NCI-H1105 (cell line): ENCODE measurements around the gene CCDC85C.

Experiments
- DNase-seq: peaks from one replicate; lab custom pipeline; 2025; lab: John Stamatoyannopoulos, UW

Gene CCDC85C

GRCh38 chr14:99572173-99572999, 31.6 kb downstream of the CCDC85C start:
- peak; percentile 61 for DNase-seq

- DNase-seq, result peak; percentile 77
These were observed 32.6 kb downstream of the CCDC85C start for GRCh38 chr14:99571303-99571986.

DNA sequence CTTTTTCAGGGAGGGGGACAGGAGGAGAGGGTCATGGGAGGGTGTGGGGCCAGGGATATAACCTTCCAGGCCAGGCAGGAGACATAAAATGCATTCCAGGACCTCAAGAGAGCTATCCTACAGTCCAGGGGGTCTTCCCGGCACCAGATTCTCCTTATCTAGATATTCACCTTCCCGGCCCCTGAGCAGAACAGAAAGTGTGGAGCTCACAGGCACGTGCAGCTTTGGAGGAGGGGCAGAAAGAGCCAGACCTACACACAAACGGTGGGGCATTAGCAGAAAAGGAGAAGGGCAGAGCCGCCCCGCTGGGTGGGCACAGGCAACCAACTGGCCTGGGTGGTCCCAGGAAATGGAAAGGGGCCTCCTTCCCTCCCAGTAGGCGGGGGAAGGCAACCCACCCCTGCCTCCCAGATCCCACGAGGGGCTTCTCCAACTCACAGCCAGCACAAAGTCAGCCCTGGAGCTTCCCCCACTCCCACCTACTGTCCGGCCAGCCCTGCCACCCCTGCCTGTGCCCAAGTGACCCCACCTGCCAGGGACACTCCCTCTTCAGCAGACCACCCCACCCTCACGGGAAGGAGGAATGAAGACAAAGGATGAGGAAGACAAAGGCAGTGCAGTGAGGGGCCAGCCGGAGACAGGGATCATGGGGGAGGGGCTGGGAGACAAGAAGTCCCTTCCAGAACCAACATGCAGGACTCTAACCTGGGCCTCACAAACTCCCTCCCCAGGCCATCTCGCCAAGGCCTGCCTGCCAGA, 33.3 kb downstream of the CCDC85C start:
- DNase-seq, result no peak

- no peak for DNase-seq
These were observed 34.1 kb downstream of the CCDC85C start for GRCh38 chr14:99569725-99570543.

DNA sequence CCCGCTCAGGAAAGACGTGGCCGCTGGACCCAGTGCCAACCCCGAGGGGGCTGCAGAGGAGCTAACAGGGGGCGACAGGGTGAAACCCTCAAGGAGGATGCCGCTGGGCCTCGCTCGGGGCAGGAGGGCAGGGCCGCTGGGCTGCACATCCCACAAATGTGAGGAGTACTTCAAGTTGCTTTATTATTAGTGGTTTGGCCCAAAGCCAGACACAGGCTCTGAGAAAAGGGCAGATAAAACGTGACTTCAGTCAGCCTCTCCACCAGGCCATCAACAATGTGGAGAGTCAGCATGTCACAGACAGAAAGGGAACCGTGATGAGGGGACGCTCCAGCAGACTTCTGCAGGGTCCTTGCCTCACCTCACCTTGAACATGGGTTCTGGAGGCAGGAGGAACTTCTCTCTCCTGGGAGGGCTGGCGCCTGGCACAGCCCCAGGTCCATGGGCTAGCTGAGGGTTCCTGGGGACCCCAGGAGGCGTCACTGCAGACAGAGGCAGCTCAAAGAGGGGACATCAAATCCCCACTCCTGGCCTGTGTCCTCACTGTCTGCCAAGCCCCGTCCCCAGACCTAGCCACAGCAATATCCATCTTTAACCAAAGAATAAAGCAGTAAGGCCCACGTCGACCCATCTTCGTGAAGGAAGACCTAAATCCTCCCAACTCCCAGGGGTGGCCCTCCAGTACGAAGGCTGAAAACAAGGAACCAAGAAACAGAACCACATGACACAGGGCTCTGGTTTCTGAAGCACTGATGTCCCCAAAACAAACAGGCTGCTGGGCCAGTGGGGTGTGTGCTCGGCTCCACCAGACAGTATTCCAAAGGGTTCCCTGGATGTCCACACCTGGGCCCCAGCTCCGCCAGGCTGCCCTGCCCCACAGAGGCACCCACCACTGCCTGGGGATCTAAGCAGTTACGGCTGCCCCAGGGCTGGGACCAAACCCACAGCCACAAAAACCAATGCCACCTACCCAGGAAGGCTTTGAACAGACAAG, 35.1 kb downstream of the CCDC85C start:
- peak; percentile 77 for DNase-seq

DNA sequence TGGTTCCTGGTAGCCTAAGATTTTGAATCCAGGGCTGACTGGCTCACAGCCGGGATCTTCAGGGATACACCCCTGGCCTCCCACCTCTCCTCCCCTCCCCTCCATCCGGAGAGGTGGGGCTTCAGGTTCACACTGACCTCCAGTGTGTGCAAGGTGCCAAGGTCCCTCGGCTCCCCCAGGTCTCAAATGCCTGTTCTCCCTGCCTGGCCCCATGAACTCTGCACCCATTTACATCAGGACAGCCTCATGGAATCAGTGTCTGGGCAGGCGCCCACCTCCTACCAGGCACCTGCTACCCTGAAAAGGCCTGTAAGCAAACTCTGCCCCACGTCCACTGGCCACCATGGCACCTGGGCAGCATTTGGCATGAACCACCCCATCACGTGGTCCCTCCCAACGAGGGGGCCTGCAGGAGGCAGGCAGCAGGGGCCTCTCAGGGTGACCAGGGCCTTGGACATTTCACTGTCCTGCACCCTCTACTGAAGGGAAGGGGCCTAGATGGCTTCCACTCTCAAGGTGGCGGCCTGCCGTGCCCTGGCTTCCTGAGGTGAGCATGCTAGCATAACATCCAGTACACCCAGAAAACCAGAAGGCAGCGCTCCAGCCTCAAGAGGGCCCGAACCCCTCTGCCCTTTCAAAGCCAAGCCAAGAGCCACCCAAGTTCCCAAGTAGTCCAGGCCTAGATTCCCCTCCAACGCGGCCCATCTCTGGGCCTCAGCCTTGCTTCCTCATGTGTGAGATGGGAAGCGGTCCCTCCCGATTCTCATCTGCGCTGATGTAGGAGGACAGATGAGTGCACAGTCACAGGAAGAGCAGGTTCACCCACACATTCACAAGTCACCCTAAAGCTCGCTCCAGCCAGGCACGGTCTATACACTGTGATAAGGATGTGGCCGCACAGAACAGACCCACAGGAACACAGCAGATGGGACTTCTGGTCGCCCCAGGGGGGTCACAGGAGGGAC, 37.3 kb downstream of the CCDC85C start:
- DNase-seq, result no peak

GRCh38 chr14:99566009-99566389, 38.0 kb downstream of the CCDC85C start:
- no peak for DNase-seq

DNA sequence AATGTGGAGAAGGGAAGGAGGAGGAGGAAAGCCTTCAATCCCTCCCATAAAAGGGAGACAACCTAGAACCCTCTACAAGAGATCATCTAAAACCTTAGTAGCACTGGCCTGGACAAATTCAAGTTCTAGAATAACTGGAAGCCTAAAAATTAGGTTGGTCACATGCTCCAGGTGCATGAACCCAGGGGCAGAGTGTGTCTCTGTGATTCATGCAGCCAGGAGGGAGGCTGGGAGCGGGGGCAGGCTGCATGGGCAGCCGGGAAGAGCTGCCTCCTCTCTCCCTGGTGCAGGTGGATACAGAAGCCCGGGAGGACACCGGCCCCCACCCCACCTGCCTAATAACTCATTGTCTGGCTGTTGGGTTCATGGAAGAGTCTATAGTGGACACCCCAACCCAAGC, 38.6 kb downstream of the CCDC85C start:
- DNase-seq, result no peak

GRCh38 chr14:99564926-99565259, 39.1 kb downstream of the CCDC85C start:
- DNase-seq, result peak; percentile 65

GRCh38 chr14:99564256-99564925, 39.6 kb downstream of the CCDC85C start:
- DNase-seq, result peak; percentile 92

DNA sequence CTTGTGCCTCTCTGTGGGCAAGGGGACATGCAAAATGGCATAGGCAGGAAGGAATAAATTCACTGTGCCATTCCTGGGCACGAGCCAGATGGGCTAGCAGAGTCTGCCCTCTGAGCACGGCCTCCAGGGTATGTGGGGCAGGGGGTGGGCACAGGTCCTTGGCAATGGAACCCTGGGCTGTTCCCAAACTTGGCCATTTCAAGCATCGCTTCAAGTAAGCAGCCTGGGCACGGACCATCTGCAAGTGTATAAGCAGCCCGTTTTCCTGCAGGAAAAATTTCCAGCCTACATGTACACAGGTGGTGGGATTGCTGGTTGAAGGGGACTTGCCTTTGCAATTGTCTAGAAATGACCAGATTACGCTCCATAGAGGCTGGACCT, 40.3 kb downstream of the CCDC85C start:
- DNase-seq, result no peak

DNA sequence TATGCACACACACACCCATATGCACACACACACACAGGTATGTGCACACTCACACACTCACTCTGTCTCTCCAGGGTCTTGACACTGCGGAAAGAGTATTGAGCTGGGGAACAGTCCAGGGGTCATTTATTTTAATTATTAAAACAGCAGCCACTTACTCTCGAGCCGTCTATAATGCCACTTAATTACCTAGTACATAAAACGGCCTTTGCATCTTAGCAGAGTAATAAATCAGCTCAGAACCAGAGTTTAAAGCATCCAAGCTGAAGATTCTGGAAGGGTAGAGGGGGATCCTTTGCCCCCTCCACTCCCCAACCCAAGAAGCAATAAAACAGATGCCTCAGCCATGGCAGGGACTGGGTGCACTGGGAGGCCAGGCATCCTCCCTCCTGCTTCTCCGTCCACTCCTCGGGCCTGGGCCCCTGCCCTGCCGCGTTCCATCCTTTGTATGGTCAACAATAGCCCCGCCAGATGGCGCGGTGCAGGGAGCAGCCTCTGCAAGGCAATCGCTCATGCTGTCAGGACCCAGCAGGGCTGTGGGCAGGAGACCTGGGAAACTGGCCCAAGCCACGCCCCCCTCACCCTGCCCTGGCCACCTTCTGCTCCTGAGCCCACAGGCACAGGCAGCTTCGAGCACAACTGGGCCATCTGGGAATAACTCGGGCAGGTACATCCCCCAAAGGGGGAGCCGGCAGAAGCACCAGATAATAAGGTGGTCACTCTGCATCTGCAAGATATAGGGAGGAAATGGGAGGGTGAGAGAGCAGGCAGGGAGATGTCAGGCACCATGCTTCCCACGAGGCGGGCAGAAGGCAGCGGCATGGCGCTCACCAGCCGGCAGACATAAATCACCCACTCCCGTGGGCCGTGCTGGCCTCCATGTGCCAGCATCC, 40.9 kb downstream of the CCDC85C start:
- DNase-seq, result no peak

GRCh38 chr14:99561864-99562263, 42.1 kb downstream of the CCDC85C start:
- DNase-seq, result no peak

DNA sequence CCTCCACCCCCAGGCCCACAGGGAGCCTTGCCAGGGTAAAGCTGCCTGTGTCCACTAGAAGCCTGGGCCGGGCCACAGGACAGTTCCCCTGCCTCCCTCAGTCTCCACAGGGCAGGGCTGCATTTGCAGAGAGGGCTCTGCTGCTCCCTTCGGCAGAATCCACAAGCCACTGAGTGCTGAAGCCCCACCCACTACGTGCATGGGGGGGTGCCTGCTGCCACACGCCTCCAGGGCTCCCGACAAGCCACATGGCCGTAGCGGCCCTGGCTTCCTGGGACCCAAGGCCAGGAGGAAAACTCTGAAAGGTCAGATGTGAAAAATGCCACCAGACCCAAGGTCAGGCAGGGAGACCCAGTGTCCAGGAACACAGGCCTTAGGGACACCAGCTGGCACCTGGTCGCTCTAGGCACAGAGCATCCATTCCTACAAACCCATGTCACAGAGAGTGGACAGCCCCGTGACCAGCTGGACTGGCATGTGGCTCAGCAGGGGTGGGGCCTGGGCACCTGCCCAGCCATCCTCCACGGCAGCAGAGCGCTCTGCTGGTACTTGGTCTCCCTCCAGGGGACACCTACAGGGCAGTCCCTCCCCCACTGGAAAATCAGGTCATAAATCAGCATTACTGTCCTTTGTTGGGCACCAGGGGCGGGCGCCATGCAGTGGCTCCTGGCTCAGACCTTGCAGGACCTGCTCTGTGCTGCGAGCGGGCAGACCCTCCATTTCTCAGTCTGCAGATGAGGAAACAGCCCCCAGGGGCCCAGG, 42.9 kb downstream of the CCDC85C start:
- DNase-seq, result no peak

DNA sequence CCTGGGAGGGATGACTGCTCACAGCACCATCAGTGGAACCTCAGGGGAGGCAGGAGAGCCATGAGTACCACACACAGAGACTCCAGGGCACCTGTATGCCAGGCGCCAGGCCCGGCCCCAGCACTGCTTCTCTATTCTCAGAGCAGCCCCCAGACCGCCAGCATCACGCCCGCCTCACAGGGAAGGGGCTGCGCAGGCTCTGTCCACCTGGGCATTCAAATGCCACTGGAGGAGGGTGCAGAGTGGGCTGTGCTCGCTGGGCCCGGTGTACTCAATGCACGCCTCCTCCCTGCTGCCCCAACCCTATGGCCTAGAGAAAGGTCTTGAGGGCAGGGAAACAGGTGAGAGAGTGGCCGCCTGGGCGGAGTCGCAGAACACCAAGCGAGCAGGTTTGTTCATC, 43.6 kb downstream of the CCDC85C start:
- DNase-seq, result no peak

- DNase-seq, result no peak
These were observed 44.6 kb downstream of the CCDC85C start for GRCh38 chr14:99559286-99559990.
